Measurements from ENCODE around the gene MRPL38. TPM values are rescaled to one million over a fixed set of nuclear protein-coding genes. Genes with fewer than 3 reads are reported as not detected.
A peak's percentile ranks its signal among the peaks of the same experiment; 100 is the strongest.

The MRPL38 gene
- total RNA-seq, 1 experiment from 2014 or later: 112 TPM

DNA sequence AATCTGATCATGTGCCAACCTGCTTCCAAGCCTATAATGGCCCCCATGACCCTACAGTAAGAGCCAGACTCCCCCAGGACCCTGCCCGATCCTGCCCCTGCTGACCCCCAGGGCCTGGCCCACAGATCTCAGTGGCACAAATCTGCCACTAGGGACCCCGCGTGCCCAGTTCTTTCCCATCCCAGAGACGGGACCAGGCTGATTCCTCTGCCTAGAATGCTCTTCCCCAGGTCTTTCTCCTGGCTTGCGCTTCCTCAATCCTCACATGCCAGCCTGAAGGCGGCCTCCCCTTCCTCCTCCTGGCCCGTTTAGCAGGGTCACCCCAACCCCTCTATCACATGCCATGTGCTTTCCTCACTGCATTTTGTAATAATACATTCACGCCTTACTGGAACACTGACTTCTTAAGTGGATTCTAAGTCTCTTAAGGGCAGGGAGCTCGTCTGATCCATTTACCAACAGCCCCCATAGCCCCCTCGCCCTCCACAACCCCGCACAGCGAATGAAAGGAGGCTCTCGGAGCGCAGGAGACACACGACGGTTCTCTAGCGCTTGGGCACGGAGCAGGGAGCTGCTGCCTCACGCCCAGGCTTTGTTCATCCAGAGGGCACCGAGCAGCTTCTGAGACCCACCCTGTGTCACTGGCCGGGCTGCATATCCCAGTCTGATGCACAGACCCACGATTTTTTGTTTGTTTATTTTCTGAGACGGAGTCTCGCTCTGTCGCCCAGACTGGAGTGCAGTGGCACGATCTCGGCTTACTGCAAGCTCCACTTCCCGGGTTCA lies 9.1 kb downstream of the MRPL38 start:
- BruUV-seq (replicated peaks): no TSS peak
- TF ChIP-seq, protein P1, sequence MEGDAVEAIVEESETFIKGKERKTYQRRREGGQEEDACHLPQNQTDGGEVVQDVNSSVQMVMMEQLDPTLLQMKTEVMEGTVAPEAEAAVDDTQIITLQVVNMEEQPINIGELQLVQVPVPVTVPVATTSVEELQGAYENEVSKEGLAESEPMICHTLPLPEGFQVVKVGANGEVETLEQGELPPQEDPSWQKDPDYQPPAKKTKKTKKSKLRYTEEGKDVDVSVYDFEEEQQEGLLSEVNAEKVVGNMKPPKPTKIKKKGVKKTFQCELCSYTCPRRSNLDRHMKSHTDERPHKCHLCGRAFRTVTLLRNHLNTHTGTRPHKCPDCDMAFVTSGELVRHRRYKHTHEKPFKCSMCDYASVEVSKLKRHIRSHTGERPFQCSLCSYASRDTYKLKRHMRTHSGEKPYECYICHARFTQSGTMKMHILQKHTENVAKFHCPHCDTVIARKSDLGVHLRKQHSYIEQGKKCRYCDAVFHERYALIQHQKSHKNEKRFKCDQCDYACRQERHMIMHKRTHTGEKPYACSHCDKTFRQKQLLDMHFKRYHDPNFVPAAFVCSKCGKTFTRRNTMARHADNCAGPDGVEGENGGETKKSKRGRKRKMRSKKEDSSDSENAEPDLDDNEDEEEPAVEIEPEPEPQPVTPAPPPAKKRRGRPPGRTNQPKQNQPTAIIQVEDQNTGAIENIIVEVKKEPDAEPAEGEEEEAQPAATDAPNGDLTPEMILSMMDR (IDR thresholded peaks at IDR 0.05; ENCODE audit: unreplicated experiment): peak; percentile 25
- intact Hi-C loops (cut with micrococcal nuclease; ENCODE audit: unreplicated experiment): no loop called here
- peak overlapping the region; percentile 22 for H3K27ac Mint-ChIP-seq (ENCODE audit: unreplicated experiment)
- peak; percentile 39 for DNase-seq
- no peaks in the 10 kb centered on the region for H3K9me3 Mint-ChIP-seq (ENCODE audit: low read depth, unreplicated experiment)
- peaks cover 41% of the 10 kb centered on the region for H3K36me3 Mint-ChIP-seq (ENCODE audit: insufficient read depth, unreplicated experiment)
- no peaks in the 10 kb centered on the region for H3K27me3 Mint-ChIP-seq (ENCODE audit: unreplicated experiment)
- peak overlapping the region; percentile 65 for H3K4me3 Mint-ChIP-seq (ENCODE audit: low read depth, unreplicated experiment)
- CTCF ChIA-PET: interaction anchor here (0.5 to 2.1 kb wide), 5 partner anchors 20 to 97 kb away, joined by 3 to 9 read pairs (median 5); partner anchors contain the start of gene WBP2
- H3K4me1 Mint-ChIP-seq (ENCODE audit: low read depth, unreplicated experiment): peaks cover 12% of the 10 kb centered on the region

DNA sequence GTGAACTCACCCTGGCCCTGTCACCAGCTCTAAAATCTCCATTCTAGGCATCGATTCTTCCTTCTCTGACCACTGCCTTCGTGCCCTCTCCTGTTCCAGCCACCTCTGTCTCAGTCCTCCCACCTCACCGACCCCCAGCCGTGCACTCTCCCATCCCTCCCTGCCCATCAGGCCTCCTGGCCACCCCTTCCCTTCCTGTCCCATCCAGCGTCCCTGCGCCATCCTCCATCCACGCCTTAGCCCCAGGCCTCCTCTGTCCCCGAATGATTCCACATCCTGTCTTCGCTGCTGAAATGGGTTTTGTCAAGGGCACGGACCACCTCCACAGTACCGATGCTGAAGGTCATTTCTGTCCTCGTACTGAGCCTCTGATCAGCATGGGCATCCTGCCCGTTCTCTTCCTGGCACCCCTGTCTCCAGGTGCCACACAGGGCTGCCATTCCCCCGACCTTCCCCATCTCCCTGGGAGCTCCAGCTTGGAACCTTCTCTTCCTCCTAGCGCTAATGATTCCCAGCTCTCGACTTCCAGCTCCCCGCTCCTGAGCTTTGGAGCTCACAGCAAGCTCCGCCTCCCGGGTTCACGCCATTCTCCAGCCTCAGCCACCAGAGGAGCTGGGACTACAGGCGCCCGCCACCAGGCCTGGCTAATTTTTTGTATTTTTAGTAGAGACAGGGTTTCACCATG lies 10.5 kb downstream of the MRPL38 start:
- H3K36me3 Mint-ChIP-seq (ENCODE audit: insufficient read depth, unreplicated experiment): peaks cover 42% of the 10 kb centered on the region
- TF ChIP-seq, protein P1 (IDR thresholded peaks at IDR 0.05; ENCODE audit: unreplicated experiment): no peak
- intact Hi-C loops (cut with micrococcal nuclease; ENCODE audit: unreplicated experiment): no loop called here
- H3K4me3 Mint-ChIP-seq (ENCODE audit: low read depth, unreplicated experiment): no peak overlapping the region
- no peaks in the 10 kb centered on the region for H3K9me3 Mint-ChIP-seq (ENCODE audit: low read depth, unreplicated experiment)
- H3K27me3 Mint-ChIP-seq (ENCODE audit: unreplicated experiment): no peaks in the 10 kb centered on the region
- BruUV-seq (replicated peaks): no TSS peak
- no peak for DNase-seq
- no peak overlapping the region for H3K27ac Mint-ChIP-seq (ENCODE audit: unreplicated experiment)
- CTCF ChIA-PET: interaction anchor here (0.5 to 0.6 kb wide), 2 partner anchors 19 to 39 kb away, joined by 3 to 4 read pairs; partner anchors contain the start of gene WBP2
- peaks cover 12% of the 10 kb centered on the region for H3K4me1 Mint-ChIP-seq (ENCODE audit: low read depth, unreplicated experiment)

DNA sequence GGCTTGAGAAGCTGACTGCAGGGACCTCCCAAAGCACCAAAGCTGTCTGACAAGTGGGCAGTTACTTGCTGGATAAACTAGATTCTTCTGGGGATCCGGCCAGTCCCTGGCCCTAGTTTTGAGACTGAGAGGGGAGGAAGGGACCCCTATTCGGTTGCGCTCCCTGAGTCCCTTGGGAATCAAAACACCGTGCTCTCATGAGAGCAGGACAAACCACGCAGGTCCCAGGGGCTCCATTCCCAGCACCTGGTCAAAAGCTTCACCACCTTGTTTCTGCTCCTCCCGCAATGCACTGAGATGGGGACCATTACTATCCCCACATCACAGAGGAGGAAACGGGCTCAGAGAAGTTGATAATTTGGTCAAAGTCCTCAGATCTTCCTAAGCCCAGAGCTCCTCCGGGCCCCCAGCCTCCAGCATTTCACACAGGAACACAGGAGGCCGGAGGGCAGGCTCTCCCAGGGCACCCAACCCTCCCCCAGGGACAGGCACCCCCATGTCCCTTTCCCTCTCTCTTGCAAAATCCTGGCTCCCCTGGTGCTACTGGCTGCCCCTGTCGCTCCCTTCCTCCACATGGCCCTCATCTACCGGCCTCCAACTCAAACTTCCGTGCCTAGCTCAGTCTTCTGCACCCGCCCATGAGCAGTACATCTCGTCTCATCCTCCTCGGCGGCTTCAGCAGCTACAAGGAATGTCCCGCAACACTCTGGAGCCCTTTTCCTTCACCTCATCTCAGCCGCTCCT lies 11.2 kb downstream of the MRPL38 start:
- TF ChIP-seq, protein P1 (IDR thresholded peaks at IDR 0.05; ENCODE audit: unreplicated experiment): no peak
- no peak overlapping the region for H3K4me3 Mint-ChIP-seq (ENCODE audit: low read depth, unreplicated experiment)
- no TSS peak for BruUV-seq (replicated peaks)
- intact Hi-C loops (cut with micrococcal nuclease; ENCODE audit: unreplicated experiment): no loop called here
- CTCF ChIA-PET: interaction anchor here (0.5 to 0.6 kb wide), 2 partner anchors 18 to 38 kb away, joined by 3 to 4 read pairs; partner anchors contain the start of gene WBP2
- H3K9me3 Mint-ChIP-seq (ENCODE audit: low read depth, unreplicated experiment): no peaks in the 10 kb centered on the region
- H3K27me3 Mint-ChIP-seq (ENCODE audit: unreplicated experiment): no peaks in the 10 kb centered on the region
- H3K27ac Mint-ChIP-seq (ENCODE audit: unreplicated experiment): no peak overlapping the region
- DNase-seq: no peak
- peaks cover 12% of the 10 kb centered on the region for H3K4me1 Mint-ChIP-seq (ENCODE audit: low read depth, unreplicated experiment)
- peaks cover 42% of the 10 kb centered on the region for H3K36me3 Mint-ChIP-seq (ENCODE audit: insufficient read depth, unreplicated experiment)

DNA sequence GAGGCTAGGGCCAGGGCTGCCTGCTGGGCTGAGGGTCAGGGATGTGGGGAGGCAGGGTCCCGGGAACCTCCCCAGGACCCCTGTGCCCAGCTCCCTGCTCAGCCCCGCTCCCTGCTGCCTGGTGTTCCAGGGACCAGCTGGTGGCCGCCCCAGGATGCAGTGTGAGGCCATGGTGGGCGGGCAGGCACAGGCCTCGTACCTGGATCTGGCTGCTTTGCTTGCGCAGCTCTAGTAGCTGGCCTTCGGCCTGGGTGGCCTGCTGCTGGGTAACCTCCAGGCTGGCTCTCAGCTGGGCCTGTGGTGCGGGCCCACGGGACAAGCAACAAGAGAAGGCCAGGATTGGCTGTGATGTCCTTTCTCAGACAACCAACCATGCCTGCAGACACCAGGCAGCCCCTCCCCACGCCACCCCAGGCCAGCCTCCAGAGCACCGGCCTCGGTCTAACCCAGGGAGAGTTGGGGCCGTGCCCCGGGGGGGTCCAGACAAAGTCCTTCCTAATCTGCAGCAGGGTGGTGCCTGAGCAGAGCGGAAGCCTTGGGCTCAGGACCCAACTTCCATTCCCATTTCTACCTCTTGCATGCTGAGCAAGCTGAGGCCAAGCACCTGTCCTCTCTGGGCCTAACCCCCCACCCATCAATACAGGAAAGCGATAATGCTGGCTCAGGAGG lies 12.0 kb downstream of the MRPL38 start:
- Mint-ChIP-seq H3K36me3 (ENCODE audit: insufficient read depth, unreplicated experiment) (peaks cover 40% of the 10 kb centered on the region), H3K4me3 (ENCODE audit: low read depth, unreplicated experiment) (no peak overlapping the region), H3K27me3 (ENCODE audit: unreplicated experiment) (no peaks in the 10 kb centered on the region), H3K9me3 (ENCODE audit: low read depth, unreplicated experiment) (no peaks in the 10 kb centered on the region), H3K27ac (ENCODE audit: unreplicated experiment) (no peak overlapping the region), H3K4me1 (ENCODE audit: low read depth, unreplicated experiment) (peaks cover 12% of the 10 kb centered on the region)
- TF ChIP-seq, protein P1 (IDR thresholded peaks at IDR 0.05; ENCODE audit: unreplicated experiment): no peak
- CTCF ChIA-PET: interaction anchor here (0.6 kb wide), 1 partner anchor 104 kb away, joined by 3 read pairs; no protein-coding TSS in a partner anchor
- intact Hi-C loops (cut with micrococcal nuclease; ENCODE audit: unreplicated experiment): no loop called here
- DNase-seq: no peak
- BruUV-seq (replicated peaks): no TSS peak

All from Calu3 (cell line).